DMS53 treated with DMSO at 0.1 percent for 48 hours (cell line): Measurements from ENCODE around the gene TGFBR3L.
"Not testable (repeated sequence)": the region's sequence is repeated elsewhere in the genome, so short reads cannot be mapped to it uniquely, and the experiment has no call there.

ENCODE experiments used
- DNase-seq: peaks from one replicate; lab custom pipeline; 2025; ENCODE audit not compliant: unreplicated experiment; lab: John Stamatoyannopoulos, UW

TGFBR3L gene

DNA sequence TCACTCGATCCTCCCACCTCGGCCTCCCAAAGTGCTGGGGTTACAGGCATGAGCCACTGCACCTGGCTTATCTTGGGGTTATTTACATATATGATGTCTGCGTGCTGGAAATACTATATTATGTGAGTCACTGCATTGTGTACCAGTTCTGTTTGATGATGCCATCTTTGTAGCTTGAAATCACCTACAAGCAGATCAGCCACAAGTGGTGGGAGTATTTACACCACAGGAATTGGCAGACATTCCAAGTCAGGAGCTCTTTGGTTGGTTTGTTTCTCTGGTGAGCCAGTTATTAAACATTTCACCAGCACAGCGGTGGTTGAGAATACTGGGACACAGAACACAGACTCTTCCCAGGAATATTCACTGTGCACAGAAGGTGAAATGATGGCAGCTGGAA is 33.3 kb downstream of the TGFBR3L start:
- DNase-seq: no peak

- DNase-seq: no peak
These were observed 38.4 kb downstream of the TGFBR3L start for GRCh38 chr19:7953060-7953459.

- no peak for DNase-seq
These were observed 38.9 kb downstream of the TGFBR3L start for GRCh38 chr19:7953576-7953975.

- DNase-seq: no peak
These were observed 41.1 kb downstream of the TGFBR3L start for GRCh38 chr19:7955696-7956095.

DNA sequence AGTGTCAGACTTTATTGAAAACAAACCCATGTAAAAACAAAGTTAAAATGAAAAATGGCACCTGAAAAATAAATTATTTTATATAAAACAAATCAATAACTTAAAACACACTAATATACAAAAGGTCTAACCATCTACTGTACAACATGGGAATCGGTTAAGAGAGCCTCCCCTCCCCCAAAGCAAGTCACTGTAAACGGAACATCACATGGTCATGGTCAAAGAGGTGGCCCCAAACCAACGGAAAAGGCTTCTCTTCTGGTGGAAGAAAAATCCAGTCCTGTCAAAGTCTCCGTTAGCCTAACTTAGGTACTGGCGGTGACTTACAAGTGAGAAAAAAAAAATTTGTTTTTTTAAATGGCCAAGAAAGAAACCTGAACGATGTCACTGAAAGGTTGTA is 44.6 kb downstream of the TGFBR3L start:
- DNase-seq: no peak

DNA sequence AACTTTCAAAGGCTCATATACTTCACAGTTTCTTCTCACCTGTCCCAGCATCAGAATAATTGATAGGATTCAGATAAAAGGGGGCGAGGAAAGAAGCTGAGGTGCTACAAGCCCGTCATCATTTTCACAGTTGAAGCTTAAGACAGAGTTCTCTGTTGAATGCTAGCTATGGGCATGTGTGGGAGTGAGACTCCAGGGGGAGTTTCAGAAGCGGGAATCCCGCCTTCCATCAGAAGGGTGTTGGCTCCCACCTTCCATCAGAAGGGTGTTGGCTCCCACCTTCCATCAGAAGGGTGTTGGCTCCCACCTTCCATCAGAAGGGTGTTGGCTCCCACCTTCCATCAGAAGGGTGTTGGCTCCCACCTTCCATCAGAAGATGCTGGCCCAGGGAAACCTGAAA is 46.5 kb downstream of the TGFBR3L start:
- not testable (repeated sequence) for DNase-seq

DNA sequence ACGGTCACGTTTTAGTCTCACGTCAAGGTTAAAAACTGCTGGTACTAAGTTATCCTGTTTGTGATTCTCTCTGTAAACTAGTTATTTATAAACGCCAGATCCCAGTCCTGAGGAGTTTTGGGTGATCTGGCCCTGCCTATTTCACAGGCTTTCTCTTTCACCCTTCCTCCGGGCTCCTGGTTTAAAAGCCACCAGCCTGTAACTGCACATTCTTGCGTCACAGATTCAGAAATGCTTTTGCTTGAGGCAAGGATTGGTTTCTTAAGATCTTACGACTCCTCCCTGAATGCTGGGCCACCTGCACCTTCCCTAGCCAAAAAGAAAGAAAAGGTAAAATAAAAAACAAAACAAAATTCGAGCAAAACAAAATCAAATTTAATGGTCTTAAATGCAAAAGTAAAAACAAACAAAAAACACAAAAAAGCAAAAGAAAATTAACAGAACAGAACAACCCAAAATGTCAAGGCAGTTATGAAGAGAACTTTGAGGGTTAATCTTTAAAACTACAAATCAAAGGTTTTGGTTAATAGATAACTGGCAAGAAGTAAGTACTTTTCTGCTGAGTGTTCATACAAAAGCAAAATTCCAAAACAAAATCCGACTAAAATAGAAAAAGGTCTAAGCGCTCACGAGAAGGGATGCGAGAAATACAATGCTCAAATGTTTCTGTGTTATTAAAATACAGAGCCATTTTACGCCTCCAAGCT is 47.4 kb downstream of the TGFBR3L start:
- no peak for DNase-seq

DNA sequence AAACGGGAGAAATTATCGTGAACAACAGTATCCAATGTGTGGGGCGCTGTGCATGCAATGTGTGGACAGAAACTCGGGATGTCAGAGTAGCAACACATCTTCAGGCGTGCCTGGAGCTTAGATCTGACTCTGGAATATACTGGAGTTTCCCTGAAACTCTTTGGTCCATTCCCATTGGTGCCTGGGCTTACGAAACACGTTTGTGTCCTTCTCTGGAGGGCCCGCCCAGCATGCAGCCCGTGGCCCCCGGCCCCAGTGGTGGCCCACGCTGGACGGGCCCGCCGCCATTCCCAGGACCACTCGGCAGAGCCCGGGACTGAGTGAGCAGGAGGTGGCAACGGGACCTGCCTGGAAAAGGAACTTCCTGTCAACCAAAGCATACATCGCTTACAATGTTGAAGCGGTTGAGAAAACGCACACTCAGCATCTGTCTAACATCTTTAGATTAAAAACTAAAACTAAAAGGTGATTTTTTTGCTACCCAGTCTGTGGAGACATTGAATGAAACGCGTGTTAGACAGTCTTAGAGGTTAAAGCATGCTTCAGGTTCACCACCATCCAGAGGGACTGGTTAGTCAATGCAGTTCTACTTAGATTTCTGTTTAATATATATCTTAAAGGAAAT is 48.1 kb downstream of the TGFBR3L start:
- no peak for DNase-seq

GRCh38 chr19:7963566-7963965 is 48.9 kb downstream of the TGFBR3L start:
- no peak for DNase-seq

GRCh38 chr19:7965259-7965841 is 50.7 kb downstream of the TGFBR3L start:
- DNase-seq: no peak

DNA sequence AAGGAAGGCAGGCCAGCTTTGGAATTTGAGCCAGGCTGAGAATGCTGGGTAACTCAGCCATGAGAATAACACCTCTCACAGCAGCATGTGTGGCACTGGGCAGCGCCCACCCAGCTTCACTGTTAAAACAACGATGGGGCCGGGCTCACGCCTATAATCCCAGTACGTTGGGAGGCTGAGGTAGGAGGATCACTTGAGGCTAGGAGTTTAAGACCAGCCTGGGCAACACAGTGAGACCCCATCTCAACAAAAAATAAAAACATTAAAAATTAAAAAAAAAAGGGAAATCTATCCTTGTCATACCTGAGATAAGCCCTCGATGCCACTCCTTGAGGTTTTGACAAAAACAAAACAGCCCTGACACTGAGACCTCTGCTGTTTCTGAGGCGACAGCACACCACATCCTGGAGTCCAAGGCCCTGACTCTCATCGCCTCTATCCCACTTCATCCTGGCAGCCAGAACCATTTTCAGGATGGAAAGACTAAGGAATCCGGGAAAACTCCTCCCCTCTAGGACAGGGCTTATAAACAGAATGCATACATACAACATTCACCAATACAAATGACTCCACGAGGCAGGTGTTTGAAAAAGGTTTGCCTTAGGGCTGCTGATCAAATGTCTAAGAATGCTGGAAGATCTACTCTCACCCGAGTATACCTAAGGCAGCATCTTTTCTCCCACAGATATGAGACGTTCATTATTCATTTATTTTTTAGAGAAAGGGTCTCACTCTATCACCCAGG is 51.5 kb downstream of the TGFBR3L start:
- DNase-seq: no peak

DNA sequence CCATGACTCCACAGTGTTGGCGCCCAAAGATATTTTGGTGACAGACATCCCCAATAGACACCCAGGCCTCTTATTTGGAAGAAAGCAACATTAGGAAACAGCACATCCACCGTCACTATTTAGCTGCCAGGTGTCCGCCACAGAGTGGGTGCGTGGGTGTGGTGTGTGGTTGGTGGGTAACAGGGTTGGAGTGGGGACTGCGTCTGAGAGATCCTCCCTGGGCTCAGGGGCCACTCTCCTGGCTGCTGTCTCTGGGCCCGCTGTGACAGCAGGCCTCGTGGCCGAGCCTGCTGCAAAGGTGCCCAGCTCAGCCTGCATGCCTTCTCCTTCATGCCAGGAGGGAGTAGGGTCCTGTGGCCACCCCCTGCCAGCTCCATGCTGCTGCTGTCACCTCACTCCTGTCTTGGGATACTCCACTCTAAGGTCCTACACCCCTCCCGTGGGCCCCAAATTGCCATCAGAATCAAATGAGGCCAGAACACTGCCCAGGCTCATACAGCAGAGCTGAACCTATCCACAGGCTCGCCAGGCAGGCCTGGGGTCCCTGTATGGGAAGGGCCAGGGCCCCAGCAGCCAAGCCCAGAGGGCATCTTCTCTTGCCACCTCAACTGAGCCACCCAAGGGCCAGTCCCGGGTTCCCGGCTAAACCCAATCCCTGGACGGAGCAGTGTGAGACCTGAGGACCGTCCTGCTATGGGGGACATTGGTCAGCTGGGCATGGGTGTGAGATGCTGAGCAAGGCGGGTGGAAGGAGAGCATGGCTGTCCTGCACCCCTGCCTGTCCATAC is 53.6 kb downstream of the TGFBR3L start:
- no peak for DNase-seq
